Subcutaneous abdominal adipose tissue (tissue), 5 donors: ENCODE results near the gene SNX20.

Experiments
- H3K27ac ChIP-seq: one replicate; pipeline ENCODE4 v1.7.0; 2013; ENCODE audit warnings: low read depth, mild to moderate bottlenecking, inconsistent platforms, low read length, moderate library complexity
- H3K27me3 ChIP-seq, 5 donors: one replicate each; pipeline ENCODE4 v1.7.0; 2013; ENCODE audit warnings: low read length in 5 of 5, inconsistent platforms in 1 of 5; ENCODE audit not compliant: control insufficient read depth in 5 of 5, insufficient read depth in 4 of 5
- H3K36me3 ChIP-seq, 5 donors: one replicate each; pipeline ENCODE4 v1.7.0; 2013; ENCODE audit warnings: low read length in 5 of 5; ENCODE audit not compliant: control insufficient read depth in 5 of 5, insufficient read depth in 5 of 5
- H3K4me1 ChIP-seq, 5 donors: one replicate each; pipeline ENCODE4 v1.7.0; 2013; ENCODE audit warnings: low read length in 5 of 5, mild to moderate bottlenecking in 3 of 5, moderate library complexity in 1 of 5; ENCODE audit not compliant: control insufficient read depth in 5 of 5, insufficient read depth in 5 of 5
- H3K4me3 ChIP-seq, 5 donors: one replicate each; pipeline ENCODE4 v1.7.0; 2013; ENCODE audit warnings: low read length in 5 of 5, low read depth in 1 of 5
- H3K9ac ChIP-seq, 5 donors: one replicate each; pipeline ENCODE4 v1.7.0; 2013; ENCODE audit warnings: low read length in 5 of 5, mild to moderate bottlenecking in 4 of 5, moderate library complexity in 3 of 5
- H3K9me3 ChIP-seq, 5 donors: one replicate each; pipeline ENCODE4 v1.7.0; 2013; ENCODE audit warnings: low read length in 5 of 5; ENCODE audit not compliant: control insufficient read depth in 5 of 5
- donor health status: healthy.
- donor health status: healthy.
- donor health status: healthy.
- donor health status: healthy.
- donor health status: healthy.

The SNX20 gene

GRCh38 chr16:50645563-50646220, 35.4 kb downstream of the SNX20 start:
- Histone ChIP-seq H3K4me1 (no peaks in the 10 kb centered on the region), H3K4me3 (no peak overlapping the region), H3K9ac (no peak overlapping the region), H3K9me3 (peaks cover 0 to 2% (median 0%) of the 10 kb centered on the region in 5 donors), H3K36me3 (no peaks in the 10 kb centered on the region), H3K27me3 (peaks cover 0 to 4% (median 0%) of the 10 kb centered on the region in 5 donors), H3K27ac (no peak overlapping the region)

GRCh38 chr16:50644729-50645128, 36.4 kb downstream of the SNX20 start:
- Histone ChIP-seq H3K4me3 (no peak overlapping the region), H3K9ac (no peak overlapping the region), H3K27me3 (peaks cover 0 to 4% (median 0%) of the 10 kb centered on the region in 5 donors), H3K27ac (no peak overlapping the region), H3K4me1 (no peaks in the 10 kb centered on the region), H3K9me3 (peaks cover 0 to 2% (median 0%) of the 10 kb centered on the region in 5 donors), H3K36me3 (no peaks in the 10 kb centered on the region)

DNA sequence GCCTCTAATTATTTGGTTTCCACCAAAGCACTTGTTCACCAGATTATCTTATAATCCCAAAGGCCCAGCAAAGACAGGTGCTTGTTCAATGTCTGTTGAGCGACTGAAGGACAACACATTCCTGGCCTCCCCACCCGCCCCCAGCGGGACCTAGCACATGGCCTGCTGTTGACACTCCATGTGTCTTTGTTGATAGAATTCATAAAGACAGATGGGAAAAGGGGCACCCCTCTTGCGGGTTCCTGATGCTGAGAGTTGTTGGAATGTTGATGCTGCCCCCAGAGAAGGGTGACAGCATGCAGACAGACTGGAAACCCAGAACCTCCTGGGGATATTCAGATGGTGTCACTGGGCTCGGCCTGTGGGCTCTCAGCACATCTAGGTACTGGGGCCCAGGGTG, 36.9 kb downstream of the SNX20 start:
- no peaks in the 10 kb centered on the region for H3K36me3 ChIP-seq
- no peak overlapping the region for H3K9ac ChIP-seq
- no peak overlapping the region for H3K27ac ChIP-seq
- peaks cover 0 to 2% (median 0%) of the 10 kb centered on the region in 5 donors for H3K9me3 ChIP-seq
- no peaks in the 10 kb centered on the region for H3K4me1 ChIP-seq
- H3K27me3 ChIP-seq = peaks cover 0 to 4% (median 0%) of the 10 kb centered on the region in 5 donors
- no peak overlapping the region for H3K4me3 ChIP-seq

- Histone ChIP-seq H3K36me3 (no peaks in the 10 kb centered on the region), H3K27ac (no peak overlapping the region), H3K4me3 (no peak overlapping the region), H3K27me3 (peaks cover 0 to 4% (median 0%) of the 10 kb centered on the region in 5 donors), H3K9me3 (peaks cover 0 to 2% (median 0%) of the 10 kb centered on the region in 5 donors), H3K4me1 (no peaks in the 10 kb centered on the region), H3K9ac (no peak overlapping the region)
Measured at GRCh38 chr16:50643192-50643591, 37.9 kb downstream of the SNX20 start.

- Histone ChIP-seq H3K9me3 (peaks cover 0 to 2% (median 0%) of the 10 kb centered on the region in 5 donors), H3K4me3 (no peak overlapping the region), H3K4me1 (no peaks in the 10 kb centered on the region), H3K36me3 (no peaks in the 10 kb centered on the region), H3K27me3 (peaks cover 0 to 4% (median 0%) of the 10 kb centered on the region in 5 donors), H3K27ac (no peak overlapping the region), H3K9ac (no peak overlapping the region)
Measured at GRCh38 chr16:50642349-50642748, 38.8 kb downstream of the SNX20 start.

GRCh38 chr16:50641818-50642187, 39.3 kb downstream of the SNX20 start:
- Histone ChIP-seq H3K9ac (no peak overlapping the region), H3K9me3 (peaks cover 0 to 2% (median 0%) of the 10 kb centered on the region in 5 donors), H3K27me3 (peaks cover 0 to 4% (median 0%) of the 10 kb centered on the region in 5 donors), H3K36me3 (no peaks in the 10 kb centered on the region), H3K27ac (no peak overlapping the region), H3K4me1 (no peaks in the 10 kb centered on the region), H3K4me3 (no peak overlapping the region)

GRCh38 chr16:50640919-50641817, 39.9 kb downstream of the SNX20 start:
- Histone ChIP-seq H3K4me3 (no peak overlapping the region), H3K27me3 (peaks cover 0 to 4% (median 0%) of the 10 kb centered on the region in 5 donors), H3K4me1 (no peaks in the 10 kb centered on the region), H3K9me3 (peaks cover 0 to 2% (median 0%) of the 10 kb centered on the region in 5 donors), H3K9ac (no peak overlapping the region), H3K27ac (no peak overlapping the region), H3K36me3 (no peaks in the 10 kb centered on the region)

GRCh38 chr16:50640391-50640790, 40.7 kb downstream of the SNX20 start:
- no peak overlapping the region for H3K9ac ChIP-seq
- peaks cover 0 to 2% (median 0%) of the 10 kb centered on the region in 5 donors for H3K9me3 ChIP-seq
- H3K27me3 ChIP-seq = peaks cover 0 to 4% (median 0%) of the 10 kb centered on the region in 5 donors
- no peak overlapping the region for H3K27ac ChIP-seq
- no peaks in the 10 kb centered on the region for H3K4me1 ChIP-seq
- no peak overlapping the region for H3K4me3 ChIP-seq
- H3K36me3 ChIP-seq = no peaks in the 10 kb centered on the region

- Histone ChIP-seq H3K9me3 (peaks cover 0 to 2% (median 0%) of the 10 kb centered on the region in 5 donors), H3K27me3 (peaks cover 0 to 2% (median 0%) of the 10 kb centered on the region in 5 donors), H3K4me1 (no peaks in the 10 kb centered on the region), H3K4me3 (no peak overlapping the region), H3K36me3 (no peaks in the 10 kb centered on the region), H3K27ac (no peak overlapping the region), H3K9ac (no peak overlapping the region)
Measured at GRCh38 chr16:50638816-50639670, 42.1 kb downstream of the SNX20 start.
